ENCODE results near the gene ANG. TPM values are rescaled to one million over a fixed set of nuclear protein-coding genes. Genes with fewer than 3 reads are reported as not detected.

Gene ANG
- total and polyA plus RNA-seq, 12 donors = 0.78 to 12.0 (median 3.6) TPM

GRCh38 chr14:20681348-20682126, 7.0 kb upstream of the ANG start:
- peaks cover 11 to 20% of the 10 kb centered on the region in 2 donors for H3K4me1 ChIP-seq (replicated peaks in 1 of 2)
- H3K9me3 ChIP-seq (replicated peaks in 1 of 3) = no peaks in the 10 kb centered on the region
- peak in 1 of 2 donors; percentile 49 for TF ChIP-seq POLR2A (IDR thresholded peaks at IDR 0.05)
- TF ChIP-seq CTCF (IDR thresholded peaks at IDR 0.05) = no peak
- peak; percentile 77 to 97 (median 87) for DNase-seq
- no peaks in the 10 kb centered on the region for H3K36me3 ChIP-seq (replicated peaks in 1 of 2)
- H3K27ac ChIP-seq = peak overlapping the region; percentile 95 to 100 (median 100)
- H3K4me3 ChIP-seq = peak overlapping the region in 2 of 4 donors; percentile 63 to 66
- intact Hi-C loops (cut with DNase I) = loop anchor here (2.0 to 10.0 kb wide), 3 partner anchors 69 to 357 kb away; no protein-coding TSS in a partner anchor
- 0 to 3% (median 1%) methylated on average over 22 to 25 of the region's 25 CpGs for WGBS, 4 donors
- H3K27me3 ChIP-seq = no peaks in the 10 kb centered on the region

- Histone ChIP-seq H3K36me3 (replicated peaks in 1 of 2) (no peaks in the 10 kb centered on the region), H3K27me3 (no peaks in the 10 kb centered on the region), H3K9me3 (replicated peaks in 1 of 3) (no peaks in the 10 kb centered on the region), H3K27ac (peak overlapping the region; percentile 95 to 100 (median 100)), H3K4me3 (peak overlapping the region in 2 of 4 donors; percentile 63 to 66), H3K4me1 (replicated peaks in 1 of 2) (peaks cover 11 to 21% of the 10 kb centered on the region in 2 donors)
- peak in 1 of 7 donors; percentile 48 for DNase-seq
- intact Hi-C loops (cut with DNase I) = loop anchor here (2.0 to 10.0 kb wide), 3 partner anchors 69 to 357 kb away; no protein-coding TSS in a partner anchor
- TF ChIP-seq CTCF (IDR thresholded peaks at IDR 0.05) (peak in 1 of 6 experiments; percentile 16), POLR2A (IDR thresholded peaks at IDR 0.05) (no peak)
- 0 to 1% (median 0%) methylated on average over 5 to 11 of the region's 11 CpGs for WGBS, 4 donors
Measured at GRCh38 chr14:20682127-20682434, 6.5 kb upstream of the ANG start.

- TF ChIP-seq POLR2A (IDR thresholded peaks at IDR 0.05) (peak; percentile 93 to 95), CTCF (IDR thresholded peaks at IDR 0.05) (peak in 1 of 6 experiments; percentile 2)
- H3K4me1 ChIP-seq (replicated peaks in 1 of 2) = peaks cover 11 to 21% of the 10 kb centered on the region in 2 donors
- no peaks in the 10 kb centered on the region for H3K36me3 ChIP-seq (replicated peaks in 1 of 2)
- peak overlapping the region; percentile 95 to 100 (median 100) for H3K27ac ChIP-seq
- 0 to 1% (median 0%) methylated on average over 29 to 40 of the region's 40 CpGs for WGBS, 4 donors
- no peaks in the 10 kb centered on the region for H3K9me3 ChIP-seq (replicated peaks in 1 of 3)
- H3K4me3 ChIP-seq = peak overlapping the region; percentile 44 to 87 (median 64)
- H3K27me3 ChIP-seq = no peaks in the 10 kb centered on the region
- intact Hi-C loops (cut with DNase I) = loop anchor here (2.0 to 10.0 kb wide), 3 partner anchors 70 to 358 kb away; no protein-coding TSS in a partner anchor
- DNase-seq = peak; percentile 86 to 96 (median 91)
Measured at GRCh38 chr14:20682435-20683124, 6.0 kb upstream of the ANG start.

All from adrenal gland (tissue), 12 donors.